Limb (tissue), 2 donors: Measurements from ENCODE around the gene DDX42.
"Not testable (repeated sequence)": the region's sequence is repeated elsewhere in the genome, so short reads cannot be mapped to it uniquely, and the experiment has no call there.

Experiments
- DNase-seq, 2 donors: peaks; one replicate each; pipeline ENCODE4 v3.0.0-alpha.2; 2016; ENCODE audit errors: extremely low spot score in 2 of 2

DDX42 gene

DNA sequence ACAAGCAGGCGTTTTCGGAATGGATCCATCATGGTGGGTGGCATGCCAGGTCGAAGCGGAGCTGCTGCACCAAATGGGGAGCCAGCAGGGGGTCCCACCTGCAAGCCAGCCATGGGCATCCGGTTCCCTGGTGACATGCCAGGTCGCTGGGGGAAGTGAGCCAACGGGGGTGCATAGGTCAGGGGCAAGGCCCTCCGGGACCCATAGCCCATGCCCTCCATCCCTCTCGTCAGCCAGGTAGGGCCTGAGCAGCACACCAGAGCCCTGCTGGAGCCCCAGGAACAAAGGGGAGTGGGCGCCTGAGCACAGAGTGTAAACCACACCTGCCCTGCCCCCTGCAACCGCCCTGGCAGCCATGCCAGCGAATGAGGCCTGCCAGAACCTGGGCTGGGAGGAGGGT lies 63.5 kb downstream of the DDX42 start:
- peak in 1 of 2 donors; percentile 42 for DNase-seq

GRCh38 chr17:63837962-63838600 lies 64.1 kb downstream of the DDX42 start:
- DNase-seq, result no peak

DNA sequence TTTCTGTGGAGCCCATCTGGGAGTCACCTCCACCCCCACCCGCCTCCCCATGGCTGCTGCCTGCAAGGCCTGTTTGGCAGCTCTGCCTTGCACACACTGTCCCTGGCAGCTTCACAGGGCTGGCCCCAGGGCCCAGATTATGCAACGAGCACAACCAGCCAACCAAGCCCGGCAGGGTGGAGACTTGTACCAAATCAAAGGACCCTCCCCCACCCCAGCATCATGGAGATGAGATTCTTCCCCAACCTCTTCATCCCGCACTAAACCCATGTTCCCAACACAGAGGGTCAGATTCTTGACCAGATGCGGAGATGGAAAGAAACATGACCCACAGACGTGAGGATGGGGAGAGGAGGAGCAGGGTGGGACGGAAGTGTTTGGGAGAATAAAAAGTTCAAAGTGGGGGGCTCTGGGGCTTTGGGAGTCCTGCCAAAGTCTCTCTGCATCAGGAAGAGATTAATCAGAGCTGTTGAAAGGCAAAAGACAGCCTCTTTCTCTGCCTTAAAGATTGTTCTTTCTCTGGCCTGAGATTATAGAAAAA lies 64.7 kb downstream of the DDX42 start:
- peak; percentile 68 to 70 for DNase-seq

DNA sequence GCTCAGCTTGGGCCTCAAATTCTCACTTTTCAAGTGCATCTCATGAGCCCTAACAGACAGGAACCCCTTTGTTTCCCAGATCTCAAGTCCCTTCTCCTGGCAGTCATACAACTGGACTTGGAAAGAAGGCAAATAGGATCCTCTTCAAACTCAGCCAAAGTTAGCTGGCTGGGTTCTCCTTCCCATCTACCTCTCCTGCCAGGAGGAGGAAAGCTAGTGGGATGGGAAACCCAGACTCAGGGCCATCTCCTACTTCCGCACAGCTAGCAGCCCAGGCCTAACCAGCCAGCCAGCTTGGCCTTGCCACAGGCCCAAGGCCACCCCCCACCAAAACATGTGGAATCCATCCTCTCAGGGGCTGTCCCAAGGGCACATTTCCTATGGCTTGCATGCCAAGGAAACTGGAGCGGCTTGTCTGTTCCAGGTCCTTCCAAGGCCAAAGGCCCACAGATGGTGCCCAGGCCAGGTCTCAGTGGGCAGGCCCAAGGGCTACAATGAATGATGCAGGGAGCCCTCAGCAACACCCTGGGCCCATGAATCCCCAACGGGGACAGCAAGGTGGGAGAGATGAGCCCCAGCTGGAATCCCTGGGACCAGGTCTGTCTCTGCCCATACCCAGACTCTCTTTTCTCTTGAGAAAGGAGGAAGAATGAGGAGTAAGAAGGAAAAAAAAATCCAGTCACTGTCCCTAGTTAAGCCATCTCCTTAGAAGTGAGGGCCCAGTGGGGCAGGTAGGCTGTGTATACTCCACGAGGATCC lies 66.8 kb downstream of the DDX42 start:
- no peak for DNase-seq

DNA sequence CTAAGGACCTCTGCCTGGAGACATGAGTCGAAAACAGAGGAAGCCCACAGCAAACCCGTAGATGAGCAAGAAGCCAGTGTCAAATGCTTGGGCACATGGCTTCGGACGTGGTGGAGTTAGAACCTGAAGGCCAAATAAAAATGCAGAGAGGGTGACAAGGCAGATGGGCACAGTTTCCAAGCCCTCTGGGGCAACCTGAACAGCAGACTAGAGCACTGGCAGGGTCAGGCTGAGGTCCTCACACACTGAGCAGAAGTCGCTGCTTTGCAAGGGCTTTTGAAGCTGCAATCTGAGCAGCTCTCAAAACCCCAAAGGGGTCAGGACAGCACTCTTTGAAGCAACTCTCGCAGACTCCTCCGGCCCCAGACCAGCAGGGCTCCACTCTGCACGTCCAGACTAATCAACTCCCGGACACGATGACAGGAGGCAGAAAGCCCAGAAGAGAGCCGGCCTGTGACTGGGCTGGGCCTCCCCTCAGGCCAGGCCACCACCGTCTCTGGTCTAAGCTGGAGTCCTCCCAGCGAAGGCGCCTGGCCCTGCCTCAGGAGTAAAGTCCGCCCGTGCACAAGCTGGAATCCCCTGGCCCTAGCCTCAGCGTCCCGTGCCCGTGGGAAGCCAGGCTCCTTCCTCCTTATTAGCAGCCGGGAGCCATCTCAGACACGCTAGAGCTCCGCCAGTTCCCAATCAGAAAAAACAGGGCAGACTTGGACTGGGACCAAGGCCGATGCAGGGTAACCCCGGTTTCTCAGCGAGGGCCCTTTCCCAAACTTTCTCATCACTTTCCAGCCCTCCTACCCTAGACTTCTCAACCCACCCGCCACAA lies 67.6 kb downstream of the DDX42 start:
- DNase-seq, result peak; percentile 28 to 42

DNA sequence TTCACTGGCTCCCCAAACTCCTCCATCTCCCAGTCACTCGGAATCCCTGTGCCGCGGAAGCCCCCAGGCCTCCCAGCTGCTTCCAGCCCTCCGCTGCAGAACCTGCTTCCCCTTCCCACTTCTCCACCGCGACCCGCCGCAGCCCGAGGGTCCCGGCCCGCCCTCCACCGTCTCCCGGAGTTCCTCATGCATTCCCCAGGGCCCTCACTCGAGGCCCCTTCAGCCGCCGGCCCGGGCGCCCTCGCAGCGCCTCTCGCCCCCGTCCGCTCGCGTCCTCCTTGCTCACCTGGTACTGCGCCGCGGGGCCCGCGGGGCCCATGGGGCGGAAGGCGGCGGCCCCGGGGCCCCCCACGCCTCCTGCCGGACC lies 68.2 kb downstream of the DDX42 start:
- DNase-seq, result peak in 1 of 2 donors; percentile 75

GRCh38 chr17:63842540-63843386 lies 68.8 kb downstream of the DDX42 start, which contains the start of gene SMARCD2:
SMARCD2 (minus strand) TSS chr17:63842685; CDS start chr17:63842674, 11 bp downstream.
- peak; percentile 97 to 98 for DNase-seq

GRCh38 chr17:63843387-63843888 lies 69.5 kb downstream of the DDX42 start:
- DNase-seq, result peak; percentile 32 to 46

DNA sequence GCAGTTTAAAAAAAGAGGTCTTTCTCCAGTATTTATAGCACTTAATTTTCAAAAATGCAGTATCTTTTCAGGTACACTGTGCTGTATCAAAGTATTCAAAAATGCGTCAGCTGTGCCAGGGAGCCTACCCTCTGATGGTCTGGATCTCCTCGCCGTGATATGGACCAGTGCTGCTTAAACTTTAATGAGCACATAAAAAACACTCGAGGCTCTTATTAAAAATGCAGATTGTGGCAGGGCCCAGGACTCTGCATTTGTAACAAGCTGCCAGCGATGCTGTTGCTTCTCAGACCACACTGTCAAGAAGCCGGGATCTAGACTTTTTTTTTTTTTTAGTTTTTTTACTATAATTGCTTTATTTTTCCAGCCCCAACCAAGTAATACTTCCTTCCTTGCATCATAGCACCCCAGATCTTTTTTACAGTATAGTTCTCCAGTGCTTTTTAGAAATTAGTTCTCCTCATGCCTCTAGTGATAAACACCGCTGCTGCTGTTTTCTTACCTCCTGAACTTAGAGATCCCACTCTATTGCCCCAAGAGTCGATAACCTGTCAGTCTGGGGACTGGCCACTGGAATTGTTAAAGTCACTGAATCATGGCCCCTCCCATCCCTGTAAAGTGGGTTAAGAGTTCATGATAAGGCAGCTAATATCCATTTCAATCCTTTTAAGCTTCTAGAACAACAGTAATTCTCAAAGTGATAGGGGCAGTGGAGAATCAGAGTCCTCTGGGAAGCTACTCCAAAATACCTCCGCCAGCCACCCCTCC lies 70.1 kb downstream of the DDX42 start:
- DNase-seq, result no peak

- DNase-seq, result no peak
Measured at GRCh38 chr17:63845509-63845908, 71.5 kb downstream of the DDX42 start.

GRCh38 chr17:63847525-63848249 lies 73.7 kb downstream of the DDX42 start:
- no peak for DNase-seq

GRCh38 chr17:63848834-63849689 lies 75.1 kb downstream of the DDX42 start:
- DNase-seq, result peak; percentile 88 to 93

DNA sequence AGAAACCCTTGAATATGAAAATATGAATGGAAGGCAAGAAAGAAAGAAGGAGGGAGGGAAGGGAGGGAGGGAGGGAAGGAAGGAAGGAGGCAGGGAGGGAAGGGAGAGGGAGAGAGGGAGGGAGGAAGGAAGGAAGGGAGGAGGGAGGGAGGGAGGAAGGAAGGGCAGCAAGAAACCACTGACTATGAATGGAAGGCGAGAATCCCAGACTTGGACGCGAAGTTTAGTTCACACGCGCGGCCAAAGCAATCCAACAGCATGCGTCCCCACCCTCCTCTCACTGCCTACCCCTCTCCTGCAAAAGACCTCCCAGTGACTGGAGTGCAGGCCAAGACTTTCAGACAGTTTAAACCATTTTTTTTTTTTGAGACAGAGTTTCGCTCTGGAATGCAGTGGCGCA lies 76.4 kb downstream of the DDX42 start:
- DNase-seq, result no peak

DNA sequence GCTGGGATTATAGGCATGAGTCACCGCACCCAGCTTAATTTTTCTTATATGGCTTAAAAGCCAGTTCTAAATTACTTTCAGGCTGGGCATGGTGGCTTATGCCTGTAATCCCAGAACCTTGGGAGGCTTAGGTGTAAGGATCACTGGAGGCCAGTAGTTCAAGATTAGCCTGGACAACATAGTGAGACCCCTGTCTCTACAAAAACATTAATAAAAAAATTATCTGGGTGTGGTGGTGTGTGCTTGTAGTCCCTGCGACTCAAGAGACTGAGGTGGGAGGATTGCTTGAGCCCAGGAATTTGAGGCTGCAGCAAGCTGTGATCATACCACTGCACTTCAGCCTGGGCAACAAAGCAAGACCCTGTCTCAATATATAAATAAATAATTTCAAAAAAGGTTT lies 79.3 kb downstream of the DDX42 start:
- no peak for DNase-seq

DNA sequence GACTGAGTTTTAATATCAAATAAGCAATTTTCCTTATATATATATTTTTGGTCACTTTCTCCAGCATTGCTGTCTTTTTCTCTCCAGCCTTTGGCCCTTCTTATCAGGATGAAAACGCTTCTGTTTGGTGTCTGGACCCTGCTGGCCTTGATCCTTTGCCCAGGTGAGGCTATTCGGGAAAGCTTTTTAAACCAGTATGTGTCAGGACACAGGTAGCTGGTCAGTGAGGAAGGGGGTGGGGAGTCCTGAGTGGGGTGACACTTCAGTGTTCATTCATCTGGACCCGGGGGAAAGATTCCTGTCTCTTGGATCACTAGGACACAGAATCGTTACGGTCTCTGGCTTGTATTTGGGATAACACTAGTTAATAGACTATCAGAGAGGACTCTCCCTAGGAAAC lies 80.7 kb downstream of the DDX42 start:
- DNase-seq, result no peak

- no peak for DNase-seq
Measured at GRCh38 chr17:63855185-63855584, 81.2 kb downstream of the DDX42 start.

- DNase-seq, result not testable (repeated sequence)
Measured at GRCh38 chr17:63856425-63856824, 82.5 kb downstream of the DDX42 start.

DNA sequence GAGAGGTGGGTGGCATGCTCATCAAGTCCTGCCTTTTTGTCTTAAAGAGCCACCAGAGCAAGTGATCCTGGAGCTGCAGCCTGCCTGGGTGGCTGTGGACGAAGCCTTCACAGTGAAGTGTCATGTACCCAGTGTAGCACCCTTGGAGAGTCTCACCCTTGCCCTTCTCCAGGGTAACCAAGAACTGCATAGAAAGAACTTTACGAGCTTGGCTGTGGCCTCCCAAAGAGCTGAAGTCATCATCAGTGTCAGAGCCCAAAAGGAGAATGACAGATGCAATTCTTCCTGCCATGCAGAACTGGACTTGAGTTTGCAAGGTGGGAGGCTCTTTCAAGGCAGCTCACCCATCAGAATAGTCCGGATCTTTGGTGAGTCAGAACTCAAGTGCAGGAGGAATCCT lies 85.3 kb downstream of the DDX42 start:
- DNase-seq, result no peak
